Mesenchymal stem cell (in vitro differentiated cells and primary cell): Measurements from ENCODE around the gene ESYT2.

ENCODE experiments used
- DNase-seq: peaks from one replicate; pipeline ENCODE4 v3.0.0-alpha.2; 2013
- H2AFZ ChIP-seq: one replicate; pipeline ENCODE4 v1.6.1; 2013; ENCODE audit warnings: low read depth, mild to moderate bottlenecking, control low read depth, inconsistent platforms, low read length, moderate library complexity
- H2AK5ac ChIP-seq: 2 replicates; pipeline ENCODE4 v1.6.1; 2013; ENCODE audit warnings: low read length, moderate library complexity, mild to moderate bottlenecking, inconsistent platforms; ENCODE audit not compliant: severe bottlenecking
- H2BK120ac ChIP-seq: one replicate; pipeline ENCODE4 v1.6.1; 2013; ENCODE audit warnings: low read depth, mild to moderate bottlenecking, inconsistent platforms, low read length, moderate library complexity
- H2BK12ac ChIP-seq, 2 experiments: one replicate each; pipeline ENCODE4 v1.6.1; 2013; ENCODE audit warnings: inconsistent platforms in 2 of 2, low read length in 2 of 2, mild to moderate bottlenecking in 2 of 2, moderate library complexity in 2 of 2, control low read depth in 1 of 2
- H2BK15ac ChIP-seq: one replicate; pipeline ENCODE4 v1.6.1; 2013; ENCODE audit warnings: mild to moderate bottlenecking, low read depth, inconsistent platforms; ENCODE audit not compliant: poor library complexity, severe bottlenecking
- H2BK5ac ChIP-seq: 2 replicates; pipeline ENCODE4 v1.6.1; 2013; ENCODE audit warnings: low read depth, mild to moderate bottlenecking, low read length, control low read depth, inconsistent platforms; ENCODE audit not compliant: poor library complexity, severe bottlenecking
- H3K14ac ChIP-seq, 2 experiments: one replicate each; pipeline ENCODE4 v1.6.1; 2013; ENCODE audit warnings: inconsistent platforms in 2 of 2, low read length in 2 of 2, control low read depth in 1 of 2, mild to moderate bottlenecking in 1 of 2, moderate library complexity in 1 of 2
- H3K18ac ChIP-seq, 2 experiments: one replicate each; pipeline ENCODE4 v1.6.1; 2013; ENCODE audit warnings: inconsistent platforms in 2 of 2, low read length in 2 of 2, control low read depth in 1 of 2, low read depth in 1 of 2, mild to moderate bottlenecking in 1 of 2
- H3K23ac ChIP-seq, 2 experiments: one replicate each; pipeline ENCODE4 v1.6.1; 2013; ENCODE audit warnings: inconsistent platforms in 2 of 2, low read length in 2 of 2, mild to moderate bottlenecking in 2 of 2, moderate library complexity in 2 of 2, control low read depth in 1 of 2
- H3K27ac ChIP-seq: 2 replicates; pipeline ENCODE4 v1.5.1; 2013; ENCODE audit warnings: mild to moderate bottlenecking, moderate library complexity, low read length, control low read depth, inconsistent platforms; ENCODE audit not compliant: poor library complexity, severe bottlenecking
- H3K27me3 ChIP-seq, 2 experiments: 2 replicates each; pipeline versions ENCODE4 v1.6.1 to v1.7.0; 2013; ENCODE audit warnings: low read length in 2 of 2, mild to moderate bottlenecking in 2 of 2, moderate library complexity in 2 of 2, control low read depth in 1 of 2, inconsistent platforms in 1 of 2; ENCODE audit not compliant: control insufficient read depth in 1 of 2, insufficient read depth in 1 of 2
- H3K36me3 ChIP-seq, 2 experiments: 2 replicates each; pipeline versions ENCODE4 v1.6.1 to v1.7.0; 2013; ENCODE audit warnings: low read length in 2 of 2, control low read depth in 1 of 2, inconsistent platforms in 1 of 2, low read depth in 1 of 2, mild to moderate bottlenecking in 1 of 2; ENCODE audit not compliant: insufficient read depth in 2 of 2, control insufficient read depth in 1 of 2
- H3K4ac ChIP-seq, 2 experiments: one replicate each; pipeline ENCODE4 v1.6.1; 2013; ENCODE audit warnings: inconsistent platforms in 2 of 2, low read length in 2 of 2, mild to moderate bottlenecking in 2 of 2, moderate library complexity in 2 of 2, control low read depth in 1 of 2, low read depth in 1 of 2
- H3K4me1 ChIP-seq: 2 replicates; pipeline ENCODE4 v1.6.1; 2013; ENCODE audit warnings: low read depth, low read length, control low read depth; ENCODE audit not compliant: control insufficient read depth, insufficient read depth
- H3K4me2 ChIP-seq: 2 replicates; pipeline ENCODE4 v1.6.1; 2013; ENCODE audit warnings: low read length, mild to moderate bottlenecking, inconsistent platforms; ENCODE audit not compliant: poor library complexity, severe bottlenecking
- H3K4me3 ChIP-seq, 2 experiments: 2 replicates each; pipeline versions ENCODE4 v1.5.1 to v1.7.0; 2013; ENCODE audit warnings: low read length in 2 of 2, mild to moderate bottlenecking in 2 of 2, control low read depth in 1 of 2, low read depth in 1 of 2; ENCODE audit not compliant: insufficient read depth in 1 of 2
- H3K79me1 ChIP-seq: replicated peaks from 2 replicates; pipeline ENCODE4 v1.6.1; 2013; ENCODE audit warnings: mild to moderate bottlenecking, control low read depth, low read length, inconsistent platforms; ENCODE audit not compliant: poor library complexity, severe bottlenecking
- H3K9ac ChIP-seq: 2 replicates; pipeline ENCODE4 v1.7.0; 2013; ENCODE audit warnings: mild to moderate bottlenecking, low read length, moderate library complexity
- H3K9me3 ChIP-seq: 2 replicates; pipeline ENCODE4 v1.7.0; 2013; ENCODE audit warnings: mild to moderate bottlenecking, low read length; ENCODE audit not compliant: control insufficient read depth
- H4K8ac ChIP-seq: one replicate; pipeline ENCODE4 v1.6.1; 2013; ENCODE audit warnings: inconsistent platforms, mild to moderate bottlenecking, low read length, moderate library complexity
- H4K91ac ChIP-seq: one replicate; pipeline ENCODE4 v1.6.1; 2013; ENCODE audit warnings: mild to moderate bottlenecking, low read length, inconsistent platforms
- WGBS: methylation state at CpG from one replicate; pipeline ENCODE4 v1.1.7; 2013; ENCODE audit warnings: mixed read lengths; 5-methylcytosine and 5-hydroxymethylcytosine counted together

ESYT2 gene

GRCh38 chr7:158731761-158732160 lies 97.5 kb downstream of the ESYT2 start:
- Histone ChIP-seq H3K14ac (no peak overlapping the region), H2BK15ac (no peak overlapping the region), H3K4me2 (no peak overlapping the region), H3K27ac (no peak overlapping the region), H3K4me3 (no peak overlapping the region), H3K79me1 (peaks cover 7% of the 10 kb centered on the region), H2BK5ac (no peak overlapping the region), H4K91ac (no peak overlapping the region), H3K4ac (no peak overlapping the region), H4K8ac (no peak overlapping the region), H3K27me3 (no peaks in the 10 kb centered on the region), H2BK120ac (no peak overlapping the region), H2AFZ (no peak overlapping the region), H2AK5ac (no peak overlapping the region), H2BK12ac (no peak overlapping the region), H3K18ac (no peak overlapping the region), H3K9ac (no peak overlapping the region), H3K36me3 (peaks cover 45 to 69% of the 10 kb centered on the region in 2 experiments), H3K23ac (no peak overlapping the region), H3K4me1 (no peaks in the 10 kb centered on the region), H3K9me3 (no peaks in the 10 kb centered on the region)
- DNase-seq: no peak
- 99% methylated on average over 6 of the region's 6 CpGs for WGBS

GRCh38 chr7:158730383-158731346 lies 98.6 kb downstream of the ESYT2 start:
- no peak overlapping the region for H2AFZ ChIP-seq
- no peak overlapping the region for H3K18ac ChIP-seq
- no peaks in the 10 kb centered on the region for H3K9me3 ChIP-seq
- DNase-seq: no peak
- no peak overlapping the region for H2AK5ac ChIP-seq
- no peak overlapping the region for H2BK120ac ChIP-seq
- H3K4me2 ChIP-seq: no peak overlapping the region
- H3K23ac ChIP-seq: no peak overlapping the region
- no peak overlapping the region for H2BK15ac ChIP-seq
- H3K36me3 ChIP-seq: peaks cover 40 to 58% of the 10 kb centered on the region in 2 experiments
- no peak overlapping the region for H2BK5ac ChIP-seq
- H3K79me1 ChIP-seq: peaks cover 4% of the 10 kb centered on the region
- no peak overlapping the region for H3K9ac ChIP-seq
- 91% methylated on average over 13 of the region's 23 CpGs for WGBS
- H3K14ac ChIP-seq: no peak overlapping the region
- H3K27ac ChIP-seq: no peak overlapping the region
- H3K4me3 ChIP-seq: no peak overlapping the region
- H4K8ac ChIP-seq: no peak overlapping the region
- no peaks in the 10 kb centered on the region for H3K4me1 ChIP-seq
- H4K91ac ChIP-seq: no peak overlapping the region
- H3K4ac ChIP-seq: no peak overlapping the region
- H3K27me3 ChIP-seq: no peaks in the 10 kb centered on the region
- H2BK12ac ChIP-seq: no peak overlapping the region

GRCh38 chr7:158729646-158730382 lies 99.5 kb downstream of the ESYT2 start:
- Histone ChIP-seq H3K27ac (no peak overlapping the region), H3K14ac (no peak overlapping the region), H2AK5ac (no peak overlapping the region), H3K23ac (no peak overlapping the region), H3K79me1 (peaks cover 3% of the 10 kb centered on the region), H3K4ac (no peak overlapping the region), H3K9ac (no peak overlapping the region), H3K36me3 (peaks cover 37 to 49% of the 10 kb centered on the region in 2 experiments), H3K4me3 (no peak overlapping the region), H2BK12ac (no peak overlapping the region), H3K18ac (no peak overlapping the region), H3K4me1 (no peaks in the 10 kb centered on the region), H2BK120ac (no peak overlapping the region), H2BK15ac (no peak overlapping the region), H4K91ac (no peak overlapping the region), H3K9me3 (no peaks in the 10 kb centered on the region), H2BK5ac (no peak overlapping the region), H2AFZ (no peak overlapping the region), H3K27me3 (no peaks in the 10 kb centered on the region), H3K4me2 (no peak overlapping the region), H4K8ac (no peak overlapping the region)
- no peak for DNase-seq
- 91% methylated on average over 7 of the region's 7 CpGs for WGBS
